ENCODE results near the gene ELP5.

ELP5 gene

DNA sequence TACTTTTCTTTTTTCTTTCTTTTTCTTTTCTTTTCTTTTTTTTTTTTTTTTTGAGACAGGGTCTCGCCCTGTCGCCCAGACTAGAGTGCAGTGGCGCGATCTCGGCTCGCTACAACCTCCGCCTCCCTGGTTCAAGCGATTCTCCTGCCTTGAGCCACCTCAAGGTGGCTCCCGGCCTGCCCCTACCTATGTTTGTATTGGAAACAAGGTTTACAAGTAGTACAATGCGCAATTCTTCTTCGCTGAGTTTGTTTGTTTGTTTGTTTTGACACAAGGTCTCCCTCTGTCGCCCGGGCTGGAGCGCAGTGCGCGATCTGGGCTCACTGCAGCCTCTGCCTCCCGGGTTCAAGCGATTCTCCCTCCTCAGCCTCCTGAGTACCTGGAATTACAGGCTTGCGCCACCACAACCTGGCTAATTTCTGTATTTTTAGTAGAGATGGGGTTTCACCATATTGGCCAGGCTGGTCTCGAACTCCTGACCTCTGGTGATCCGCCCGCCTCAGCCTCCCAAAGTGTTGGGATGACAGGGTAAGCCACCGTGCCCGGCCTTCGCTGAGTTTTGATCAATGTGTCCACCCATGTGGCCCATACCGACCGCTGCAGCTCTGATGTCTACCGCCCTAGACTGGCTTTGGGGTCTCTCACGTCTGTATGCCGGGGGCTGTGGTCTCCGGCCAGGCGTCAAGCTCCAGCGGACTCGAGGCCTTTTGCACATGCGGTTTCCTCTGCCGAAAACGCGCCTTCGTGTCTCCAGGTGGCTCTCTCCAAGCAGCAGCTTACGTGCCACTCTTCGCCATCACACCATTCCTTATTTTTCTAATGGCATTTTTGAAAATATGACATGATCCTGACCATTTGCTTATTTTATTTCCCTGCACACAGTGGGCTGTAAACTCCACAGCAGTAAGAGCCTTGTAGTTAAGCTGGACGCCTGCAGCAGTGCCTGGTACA lies 43.5 kb downstream of the ELP5 start:
- DNase-seq (ENCODE audit: low read depth, low spot score) = no peak
- peak overlapping the region; percentile 56 for H3K4me3 ChIP-seq (ENCODE audit: low read length)

GRCh38 chr17:7296189-7296861 lies 44.3 kb downstream of the ELP5 start:
- no peak for DNase-seq (ENCODE audit: low read depth, low spot score)
- peak overlapping the region; percentile 3; the same call in 1 of the 2 replicates for H3K4me3 ChIP-seq (ENCODE audit: low read length)

GRCh38 chr17:7304179-7304578 lies 52.2 kb downstream of the ELP5 start:
- no peak for DNase-seq (ENCODE audit: low read depth, low spot score)
- no peak overlapping the region for H3K4me3 ChIP-seq (ENCODE audit: low read length)

DNA sequence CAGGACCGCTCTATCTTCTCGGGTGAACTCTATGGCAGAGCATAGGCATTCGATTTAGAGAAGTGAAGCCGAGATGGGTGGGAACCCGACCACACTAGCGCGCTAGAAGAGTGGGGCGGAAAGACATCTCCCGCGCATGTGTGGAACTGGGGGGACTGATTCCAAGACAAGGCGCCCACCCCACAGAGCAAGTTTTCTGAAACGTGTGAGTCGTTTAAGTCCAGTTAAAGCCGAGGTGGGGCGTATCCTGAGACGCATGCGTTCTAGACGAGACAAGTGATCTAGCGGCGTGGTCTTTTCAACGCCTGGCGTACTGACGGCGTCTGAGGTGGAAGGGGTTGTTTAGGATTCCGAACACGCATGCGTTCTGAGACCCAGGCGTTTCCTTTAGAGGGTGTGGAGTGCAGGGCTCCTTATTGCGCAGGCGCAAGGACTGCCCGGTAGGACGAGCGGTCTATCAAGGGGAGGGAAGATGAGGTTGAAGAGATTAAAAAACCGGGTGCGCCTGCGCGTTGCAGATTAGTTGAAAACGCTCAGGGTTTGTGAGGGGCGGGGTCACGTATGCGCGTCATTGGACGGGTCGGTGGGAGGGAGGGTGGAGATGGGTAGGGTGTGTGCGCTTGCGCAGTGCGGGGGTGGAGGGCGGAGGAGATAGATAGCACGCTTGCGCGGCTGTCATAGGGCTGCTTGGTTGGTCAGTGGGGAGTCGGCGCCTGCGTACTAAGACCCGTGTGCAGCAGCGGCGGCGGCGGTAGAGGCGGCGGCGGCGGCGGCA lies 55.1 kb downstream of the ELP5 start, which contains the start of gene EIF5A:
EIF5A (plus strand) TSS at position 718 of the 775 bp plus-strand sequence. CDS start 2,008 bp downstream, outside the sequence.
- peak; percentile 100 for DNase-seq (ENCODE audit: low read depth, low spot score)
- peak within 1 kb of the TSS; percentile 81 for H3K4me3 ChIP-seq (ENCODE audit: low read length)

- no peak for DNase-seq (ENCODE audit: low read depth, low spot score)
Measured at GRCh38 chr17:7307686-7308624, 55.9 kb downstream of the ELP5 start.

DNA sequence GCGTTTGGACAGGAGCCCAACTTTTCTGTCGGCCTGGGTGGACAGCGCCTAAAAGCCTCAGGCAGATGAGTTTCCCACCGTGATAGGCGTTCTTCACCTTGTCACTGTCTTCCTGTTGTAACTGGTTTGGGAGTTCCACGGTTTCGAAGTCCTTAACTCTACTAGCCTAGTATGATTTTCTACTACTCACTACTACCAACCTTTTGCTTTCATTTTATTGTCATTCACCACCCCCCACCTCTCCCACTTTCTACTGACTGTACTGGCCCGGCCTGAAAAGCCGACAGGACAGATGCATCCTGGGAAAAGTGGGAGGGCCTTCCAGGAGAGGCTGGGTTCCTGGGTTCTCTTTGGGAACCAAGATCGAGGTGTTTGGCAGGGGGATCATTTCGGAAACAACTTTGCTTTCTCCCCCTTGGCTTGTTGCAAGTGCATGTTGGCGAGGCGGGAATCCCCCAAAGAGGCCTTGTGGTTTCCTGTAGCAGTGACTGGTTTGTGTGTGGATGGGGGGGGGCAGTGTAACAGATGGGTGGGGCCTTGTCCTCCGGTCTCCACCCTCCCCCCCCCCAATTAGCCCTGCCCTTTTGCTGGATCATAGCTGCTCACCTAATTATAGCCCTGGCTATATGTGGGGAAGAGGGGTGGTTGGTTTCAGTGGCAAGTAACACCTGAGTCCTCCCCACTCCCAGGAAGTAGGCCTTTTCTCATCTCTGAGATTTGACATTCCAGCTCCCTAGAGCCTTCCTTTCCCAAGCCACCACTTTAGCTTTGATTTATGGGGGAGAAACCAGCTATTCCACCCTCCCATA lies 56.8 kb downstream of the ELP5 start:
- H3K4me3 ChIP-seq (ENCODE audit: low read length) = peak overlapping the region; percentile 81
- DNase-seq (ENCODE audit: low read depth, low spot score) = peak; percentile 90

More at GRCh38 chr17:7307686-7308624, 55.9 kb downstream of the ELP5 start:
- peak overlapping the region; percentile 81 for H3K4me3 ChIP-seq (ENCODE audit: low read length)
